Measurements from ENCODE around the gene SIM2.

SIM2 gene

GRCh38 chr21:36686955-36687354 lies 12.0 kb upstream of the SIM2 start:
- no peak for DNase-seq

GRCh38 chr21:36688324-36688723 lies 10.6 kb upstream of the SIM2 start:
- DNase-seq: no peak

GRCh38 chr21:36689324-36689723 lies 9.6 kb upstream of the SIM2 start:
- no peak for DNase-seq

GRCh38 chr21:36690628-36691554 lies 8.0 kb upstream of the SIM2 start:
- no peak for DNase-seq

- no peak for DNase-seq
These were observed 7.3 kb upstream of the SIM2 start for GRCh38 chr21:36691555-36692041.

GRCh38 chr21:36692114-36692834 lies 6.6 kb upstream of the SIM2 start:
- DNase-seq: no peak

- no peak for DNase-seq
These were observed 6.0 kb upstream of the SIM2 start for GRCh38 chr21:36692835-36693488.

- no peak for DNase-seq
These were observed 5.4 kb upstream of the SIM2 start for GRCh38 chr21:36693489-36694030.

- DNase-seq: no peak
These were observed 4.8 kb upstream of the SIM2 start for GRCh38 chr21:36694031-36694515.

- no peak for DNase-seq
These were observed 4.2 kb upstream of the SIM2 start for GRCh38 chr21:36694593-36695282.

GRCh38 chr21:36695283-36695634 lies 3.7 kb upstream of the SIM2 start:
- no peak for DNase-seq

- DNase-seq: no peak
These were observed 3.1 kb upstream of the SIM2 start for GRCh38 chr21:36695671-36696389.

- no peak for DNase-seq
These were observed 2.4 kb upstream of the SIM2 start for GRCh38 chr21:36696390-36697059.

- DNase-seq: no peak
These were observed 1.7 kb upstream of the SIM2 start for GRCh38 chr21:36697060-36697850.

GRCh38 chr21:36697851-36698384 lies 997 bp upstream of the SIM2 start:
- DNase-seq: no peak

GRCh38 chr21:36698385-36698980 lies 432 bp upstream of the SIM2 start:
- no peak for DNase-seq

- DNase-seq: no peak
These were observed 805 bp downstream of the SIM2 start for GRCh38 chr21:36699546-36700294.

- no peak for DNase-seq
These were observed 1.5 kb downstream of the SIM2 start for GRCh38 chr21:36700295-36700970.

Data from CD4-positive, alpha-beta T cell treated with Interleukin-4 for 4 hours (primary cell).